Calu3 (cell line): Measurements from ENCODE around the gene PPP4R3A. TPM values are rescaled to one million over a fixed set of nuclear protein-coding genes. Genes with fewer than 3 reads are reported as not detected.

ENCODE experiments used
- Bru-seq: library from RNA; stranded (reverse); fragments of 400-500 nt; gene quantifications from one replicate; lab custom pipeline; 2021; lab: Mats Ljungman, UMichigan
- BruChase-seq, 2 experiments: library from RNA; stranded (reverse); fragments of 400-500 nt; gene quantifications; one replicate each; lab custom pipeline; 2021; lab: Mats Ljungman, UMichigan
- BruUV-seq: library from RNA; stranded (reverse); fragments of 400-500 nt; replicated peaks from 2 replicates; lab custom pipeline; 2021; lab: Mats Ljungman, UMichigan
- CTCF ChIA-PET: fragments of 300-600 bp; sonication (Branson Sonifier 250); formaldehyde crosslinking; loops from one replicate; lab custom pipeline; 2022; ENCODE audit warnings: antibody characterized with exemption; lab: Charles Lee
- DNase-seq: peaks from one replicate; pipeline ENCODE4 v3.0.0; 2022
- H3K27ac Mint-ChIP-seq: one replicate; pipeline ENCODE4 v1.8.0; 2022; ENCODE audit warnings: mixed read lengths; ENCODE audit not compliant: unreplicated experiment
- H3K27me3 Mint-ChIP-seq: one replicate; pipeline ENCODE4 v1.8.0; 2022; ENCODE audit warnings: mixed read lengths; ENCODE audit not compliant: unreplicated experiment
- H3K36me3 Mint-ChIP-seq: one replicate; pipeline ENCODE4 v1.8.0; 2022; ENCODE audit warnings: mild to moderate bottlenecking, moderate library complexity, mixed read lengths; ENCODE audit not compliant: insufficient read depth, unreplicated experiment
- H3K4me1 Mint-ChIP-seq: one replicate; pipeline ENCODE4 v1.8.0; 2022; ENCODE audit warnings: mild to moderate bottlenecking, low read depth, mixed read lengths; ENCODE audit not compliant: unreplicated experiment
- H3K4me3 Mint-ChIP-seq: one replicate; pipeline ENCODE4 v1.8.0; 2022; ENCODE audit warnings: mild to moderate bottlenecking, low read depth, moderate library complexity, mixed read lengths; ENCODE audit not compliant: unreplicated experiment
- H3K9me3 Mint-ChIP-seq: one replicate; pipeline ENCODE4 v1.8.0; 2022; ENCODE audit warnings: low read depth, mixed read lengths; ENCODE audit not compliant: unreplicated experiment
- intact Hi-C: fragments of 100-400 bp; cut with micrococcal nuclease; formaldehyde crosslinking; loops from one replicate; pipeline ENCODE4 v1.10.0; 2022; ENCODE audit not compliant: unreplicated experiment
- long read RNA-seq: library from polyadenylated mRNA; stranded (forward); transcript quantifications from one replicate; pipeline ENCODE4 v2.0.0, GENCODE V29; 2022
- total RNA-seq: library from RNA; stranded (reverse); gene quantifications from 2 replicates; pipeline ENCODE4 v1.2.3, GENCODE V29; 2022
- TF ChIP-seq, protein P1 (sequence below): fragments of 200-600 bp; IDR thresholded peaks from one replicate; pipeline ENCODE4 v1.8.0; 2022; ENCODE audit warnings: antibody characterized with exemption; ENCODE audit not compliant: unreplicated experiment

Gene PPP4R3A
- total RNA-seq: 71.9 and 82.2 TPM in 2 replicates
- Bru-seq, nascent RNA: percentile 94 among the genes with signal in this experiment
- percentile 90 among the genes with signal in this experiment for BruChase-seq, experiment 1, labeled RNA remaining after a 6-hour chase
- BruChase-seq, experiment 2, labeled RNA remaining after a 2-hour chase: percentile 90 among the genes with signal in this experiment
- long read RNA-seq, full-length matches to known transcripts: 32 of 48 reads
- long read RNA-seq, partial matches to known transcripts: 4 of 48 reads
- long read RNA-seq, other reads (novel, unspliced or antisense): 12 of 48 reads

DNA sequence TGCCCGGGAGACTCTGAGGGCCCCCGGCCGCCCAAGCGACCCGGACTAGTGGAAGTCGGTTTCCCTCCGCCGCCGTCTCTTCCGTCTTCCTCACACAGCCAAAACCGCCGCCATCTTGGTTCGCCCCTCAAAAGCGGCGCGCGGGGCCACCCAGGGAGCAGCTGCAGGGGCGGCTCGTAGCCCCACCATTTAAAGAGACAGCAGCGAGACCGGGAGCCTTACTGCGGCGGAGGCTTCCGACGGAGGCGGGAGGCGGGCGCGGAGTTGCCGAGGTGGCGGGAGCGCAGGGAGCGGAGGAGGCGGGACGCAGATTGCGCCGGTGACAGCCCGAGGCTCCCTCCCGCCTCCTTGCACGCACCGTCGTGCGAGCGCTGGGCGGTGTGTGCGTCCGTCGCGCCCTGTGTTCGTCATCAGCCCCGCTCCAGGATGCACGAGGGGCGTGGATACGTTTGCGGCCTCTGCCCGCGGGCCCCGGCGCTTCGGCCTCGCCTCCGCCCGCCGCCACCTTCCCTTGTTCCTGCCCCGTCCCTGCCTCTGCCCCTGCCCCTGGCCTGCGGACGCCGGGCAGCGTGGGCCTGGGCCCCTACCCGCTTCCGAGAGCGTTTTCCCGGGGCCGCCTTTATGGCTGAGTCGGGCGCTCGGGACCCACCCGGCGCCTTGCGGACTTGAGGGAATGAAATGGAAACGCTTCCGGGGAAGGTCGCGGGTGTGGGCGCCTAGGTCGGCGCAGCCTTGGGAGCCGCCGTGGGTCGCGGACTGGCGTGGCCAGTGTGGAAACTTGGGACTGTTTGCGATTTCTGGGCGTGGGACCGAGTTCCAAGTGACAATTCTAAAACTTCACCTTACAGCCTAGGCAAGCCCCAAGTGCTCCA is at the start of gene PPP4R3A:
Gene PPP4R3A, minus strand, starts transcription at position 140 of the 872 bp plus-strand sequence. CDS start 663 bp downstream, outside the sequence.
- Mint-ChIP-seq H3K4me3 (peak within 1 kb of the TSS; percentile 84), H3K4me1 (no peaks in the 10 kb centered on the region), H3K36me3 (peaks cover 30% of the 10 kb centered on the region), H3K27ac (peak within 1 kb of the TSS; percentile 95), H3K9me3 (no peaks in the 10 kb centered on the region), H3K27me3 (no peaks in the 10 kb centered on the region)
- TSS peak; percentile 97 for BruUV-seq
- intact Hi-C loops: no loop called here
- CTCF ChIA-PET: no interaction called here
- peak; percentile 96 for DNase-seq
- TF ChIP-seq, protein P1, sequence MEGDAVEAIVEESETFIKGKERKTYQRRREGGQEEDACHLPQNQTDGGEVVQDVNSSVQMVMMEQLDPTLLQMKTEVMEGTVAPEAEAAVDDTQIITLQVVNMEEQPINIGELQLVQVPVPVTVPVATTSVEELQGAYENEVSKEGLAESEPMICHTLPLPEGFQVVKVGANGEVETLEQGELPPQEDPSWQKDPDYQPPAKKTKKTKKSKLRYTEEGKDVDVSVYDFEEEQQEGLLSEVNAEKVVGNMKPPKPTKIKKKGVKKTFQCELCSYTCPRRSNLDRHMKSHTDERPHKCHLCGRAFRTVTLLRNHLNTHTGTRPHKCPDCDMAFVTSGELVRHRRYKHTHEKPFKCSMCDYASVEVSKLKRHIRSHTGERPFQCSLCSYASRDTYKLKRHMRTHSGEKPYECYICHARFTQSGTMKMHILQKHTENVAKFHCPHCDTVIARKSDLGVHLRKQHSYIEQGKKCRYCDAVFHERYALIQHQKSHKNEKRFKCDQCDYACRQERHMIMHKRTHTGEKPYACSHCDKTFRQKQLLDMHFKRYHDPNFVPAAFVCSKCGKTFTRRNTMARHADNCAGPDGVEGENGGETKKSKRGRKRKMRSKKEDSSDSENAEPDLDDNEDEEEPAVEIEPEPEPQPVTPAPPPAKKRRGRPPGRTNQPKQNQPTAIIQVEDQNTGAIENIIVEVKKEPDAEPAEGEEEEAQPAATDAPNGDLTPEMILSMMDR: no peak

DNA sequence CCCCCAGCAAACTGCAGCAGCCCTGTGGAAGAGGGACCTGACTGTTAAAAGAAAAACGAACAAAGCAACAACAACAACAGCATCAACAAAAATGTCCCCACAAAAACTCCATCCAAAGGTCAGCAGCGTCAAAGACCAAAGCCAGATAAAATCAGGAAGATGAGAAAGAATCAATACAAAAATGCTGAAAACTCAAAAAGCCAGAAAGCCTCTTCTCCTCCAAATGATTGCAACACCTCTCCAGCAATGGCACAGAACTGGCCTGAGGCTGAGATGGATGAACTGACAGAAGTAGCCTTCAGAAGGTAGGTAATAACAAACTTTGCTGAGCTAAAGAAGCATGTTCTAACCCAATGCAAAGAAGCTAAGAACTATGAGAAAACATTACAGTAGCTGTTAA is 45.4 kb upstream of the PPP4R3A start:
- intact Hi-C loops: no loop called here
- BruUV-seq: no TSS peak
- Mint-ChIP-seq H3K9me3 (no peaks in the 10 kb centered on the region), H3K4me1 (peaks cover 11% of the 10 kb centered on the region), H3K27me3 (peaks cover 10% of the 10 kb centered on the region), H3K27ac (no peak overlapping the region), H3K36me3 (no peaks in the 10 kb centered on the region), H3K4me3 (no peak overlapping the region)
- CTCF ChIA-PET: no interaction called here
- TF ChIP-seq, protein P1: no peak
- no peak for DNase-seq

DNA sequence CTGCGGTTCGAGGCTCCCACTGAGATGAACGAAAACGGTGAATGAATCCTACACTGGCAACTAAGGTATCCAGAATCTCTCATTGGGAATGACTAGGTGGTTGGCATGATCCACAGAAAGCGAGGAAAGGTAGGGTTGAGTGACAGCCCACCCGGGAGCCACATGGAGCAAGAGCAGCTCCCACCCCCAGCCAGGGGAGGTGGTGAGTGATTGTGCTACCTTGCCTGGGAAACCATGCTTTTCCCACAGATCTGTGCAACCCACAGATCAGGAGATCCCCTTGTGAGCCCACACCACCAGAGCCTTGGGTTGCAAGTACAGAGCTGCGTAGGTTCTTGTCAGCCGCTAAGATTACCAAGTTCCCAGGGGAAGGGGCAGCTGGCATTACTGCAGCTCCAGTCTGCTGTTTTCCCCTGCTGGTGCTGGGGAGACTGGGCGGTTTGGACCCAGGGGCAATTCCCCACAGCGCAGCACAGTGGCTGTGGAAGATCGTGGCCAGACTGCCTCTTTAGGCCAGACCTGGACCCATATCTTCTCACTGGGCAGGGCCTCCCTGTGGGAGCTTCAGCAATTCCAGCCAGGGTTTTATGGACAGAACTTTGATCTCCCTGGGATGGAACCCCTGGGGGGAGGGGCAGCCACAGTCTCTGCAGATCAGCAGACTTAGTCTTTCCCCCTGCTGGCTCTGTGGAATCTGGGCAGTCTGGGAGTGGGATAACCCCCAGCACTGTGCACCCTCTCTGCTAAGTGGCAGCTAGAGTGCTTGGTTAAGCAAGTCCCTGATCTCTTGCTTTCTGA is 44.6 kb upstream of the PPP4R3A start:
- H3K9me3 Mint-ChIP-seq: no peaks in the 10 kb centered on the region
- H3K27ac Mint-ChIP-seq: no peak overlapping the region
- H3K27me3 Mint-ChIP-seq: peaks cover 10% of the 10 kb centered on the region
- BruUV-seq: no TSS peak
- DNase-seq: no peak
- CTCF ChIA-PET: no interaction called here
- H3K4me3 Mint-ChIP-seq: no peak overlapping the region
- intact Hi-C loops: no loop called here
- TF ChIP-seq, protein P1: no peak
- peaks cover 11% of the 10 kb centered on the region for H3K4me1 Mint-ChIP-seq
- H3K36me3 Mint-ChIP-seq: no peaks in the 10 kb centered on the region

DNA sequence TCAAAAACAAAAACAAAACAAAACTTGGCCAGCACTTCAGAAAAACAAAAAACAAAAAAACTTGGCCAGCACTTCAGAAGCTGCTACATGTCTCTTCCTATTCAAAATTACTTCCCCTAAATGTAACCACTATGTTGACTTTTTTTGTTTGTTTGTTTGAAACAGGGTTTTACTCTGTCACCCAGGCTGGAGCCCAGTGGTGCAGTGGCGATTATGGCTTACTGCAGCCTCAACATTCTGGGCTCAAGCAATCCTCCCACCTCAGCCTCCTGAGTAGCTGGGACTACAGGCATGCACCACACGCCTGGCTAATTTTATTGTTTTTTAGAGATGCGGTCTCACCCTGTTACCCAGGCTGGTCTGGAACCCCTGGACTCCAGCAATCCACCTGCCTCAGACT is 38.0 kb upstream of the PPP4R3A start:
- intact Hi-C loops: no loop called here
- CTCF ChIA-PET: no interaction called here
- no peak for DNase-seq
- no peaks in the 10 kb centered on the region for H3K36me3 Mint-ChIP-seq
- H3K4me3 Mint-ChIP-seq: no peak overlapping the region
- no peaks in the 10 kb centered on the region for H3K27me3 Mint-ChIP-seq
- no TSS peak for BruUV-seq
- no peaks in the 10 kb centered on the region for H3K9me3 Mint-ChIP-seq
- H3K4me1 Mint-ChIP-seq: no peaks in the 10 kb centered on the region
- H3K27ac Mint-ChIP-seq: no peak overlapping the region
- TF ChIP-seq, protein P1: no peak
